DOHH2 (cell line): Measurements from ENCODE around the gene OLAH.

Experiments
- H3F3A ChIP-seq: fragments of 200-600 bp; sonication (generic), shearing (Covaris generic); 2 replicates; pipeline ENCODE4 v1.6.0; 2016; ENCODE audit warnings: antibody characterized with exemption, mild to moderate bottlenecking; ENCODE audit not compliant: control insufficient read depth, insufficient read depth
- H3K27ac ChIP-seq: fragments of 200-600 bp; sonication (generic); 2 replicates; pipeline ENCODE4 v1.5.1; 2014; ENCODE audit warnings: low read depth, mild to moderate bottlenecking, low read length, moderate library complexity
- H3K27me3 ChIP-seq: fragments of 200-600 bp; sonication (generic); 2 replicates; pipeline ENCODE4 v1.6.1; 2014; ENCODE audit warnings: mild to moderate bottlenecking, low read length, mixed read lengths; ENCODE audit not compliant: control insufficient read depth
- H3K36me3 ChIP-seq: fragments of 200-600 bp; sonication (generic); 2 replicates; pipeline ENCODE4 v1.6.1; 2014; ENCODE audit warnings: mild to moderate bottlenecking, low read length, moderate library complexity, mixed read lengths; ENCODE audit not compliant: control insufficient read depth
- H3K4me1 ChIP-seq: fragments of 200-600 bp; sonication (generic); 2 replicates; pipeline ENCODE4 v1.6.1; 2014; ENCODE audit warnings: mild to moderate bottlenecking, low read length, mixed read lengths; ENCODE audit not compliant: control insufficient read depth
- H3K4me2 ChIP-seq: fragments of 200-600 bp; sonication (generic); 2 replicates; pipeline ENCODE4 v1.6.0; 2014; ENCODE audit warnings: mild to moderate bottlenecking, low read length, moderate library complexity
- H3K4me3 ChIP-seq: fragments of 200-600 bp; sonication (generic); 2 replicates; pipeline ENCODE4 v1.5.1; 2014; ENCODE audit warnings: mild to moderate bottlenecking, low read length, mixed read lengths
- H3K79me2 ChIP-seq: fragments of 200-600 bp; sonication (generic); 2 replicates; pipeline ENCODE4 v1.6.1; 2014; ENCODE audit warnings: mild to moderate bottlenecking, low read length, mixed read lengths; ENCODE audit not compliant: control insufficient read depth
- H3K9me2 ChIP-seq: fragments of 200-600 bp; sonication (generic); replicated peaks from 2 replicates; pipeline ENCODE4 v1.6.1; 2014; ENCODE audit warnings: mild to moderate bottlenecking, low read length, mixed read lengths; ENCODE audit not compliant: control insufficient read depth
- H3K9me3 ChIP-seq: fragments of 200-600 bp; sonication (generic); 2 replicates; pipeline ENCODE4 v1.6.1; 2014; ENCODE audit warnings: antibody characterized with exemption, low read length, mixed read lengths; ENCODE audit not compliant: control insufficient read depth, insufficient read depth
- H4K20me1 ChIP-seq: fragments of 200-600 bp; sonication (generic); 2 replicates; pipeline ENCODE4 v1.6.0; 2014; ENCODE audit warnings: low read depth, mild to moderate bottlenecking, antibody characterized with exemption, low read length, moderate library complexity; ENCODE audit not compliant: control insufficient read depth, insufficient read depth
- CTCF ChIP-seq: fragments of 200-600 bp; sonication (generic); IDR thresholded peaks from one replicate; pipeline ENCODE4 v1.5.1; 2014; ENCODE audit warnings: antibody characterized with exemption, mild to moderate bottlenecking, low read depth, low read length; ENCODE audit not compliant: poor library complexity, severe bottlenecking
- EZH2phosphoT487 ChIP-seq: fragments of 200-600 bp; sonication (generic); IDR thresholded peaks from 2 replicates; pipeline ENCODE4 v1.6.1; 2017; ENCODE audit warnings: borderline replicate concordance, mild to moderate bottlenecking, antibody characterized with exemption, low read length, moderate library complexity, mixed read lengths

OLAH gene

GRCh38 chr10:15097011-15097812 lies 53.5 kb downstream of the OLAH start, which contains the start of gene RPP38:
RPP38 (plus strand) TSS chr10:15097355; CDS start chr10:15103315, 5,960 bp downstream.
- H3F3A ChIP-seq = peaks cover 6% of the 10 kb centered on the region; the same call in 1 of the 2 replicates
- TF ChIP-seq EZH2phosphoT487 (no peak), CTCF (no peak)
- peaks cover 43% of the 10 kb centered on the region for H3K36me3 ChIP-seq
- H4K20me1 ChIP-seq = peaks cover 5% of the 10 kb centered on the region; the same call in 1 of the 2 replicates
- H3K4me1 ChIP-seq = peaks cover 18% of the 10 kb centered on the region
- peak within 1 kb of the TSS; percentile 94 for H3K27ac ChIP-seq
- peaks cover 50% of the 10 kb centered on the region for H3K79me2 ChIP-seq
- H3K4me3 ChIP-seq = peak within 1 kb of the TSS; percentile 96
- H3K9me2 ChIP-seq = no peaks in the 10 kb centered on the region
- 0 out of 2 replicates have a peak, but pooled peaks cover 3% of the 10 kb centered on the region for H3K27me3 ChIP-seq
- no peaks in the 10 kb centered on the region for H3K9me3 ChIP-seq
- peak within 1 kb of the TSS; percentile 99 for H3K4me2 ChIP-seq

GRCh38 chr10:15099886-15100285 lies 56.1 kb downstream of the OLAH start:
- Histone ChIP-seq H3K4me2 (no peak overlapping the region), H3K27ac (no peak overlapping the region), H3K27me3 (0 out of 2 replicates have a peak, but pooled peaks cover 3% of the 10 kb centered on the region), H3K9me2 (no peaks in the 10 kb centered on the region), H3K36me3 (peaks cover 67% of the 10 kb centered on the region), H3K4me1 (peaks cover 18% of the 10 kb centered on the region), H3K79me2 (peaks cover 52% of the 10 kb centered on the region), H3K4me3 (no peak overlapping the region), H3K9me3 (no peaks in the 10 kb centered on the region), H3F3A (peaks cover 6% of the 10 kb centered on the region), H4K20me1 (peaks cover 5% of the 10 kb centered on the region; the same call in 1 of the 2 replicates)
- TF ChIP-seq CTCF (no peak), EZH2phosphoT487 (no peak)

GRCh38 chr10:15103513-15103912 lies 59.8 kb downstream of the OLAH start:
- Histone ChIP-seq H3K27ac (no peak overlapping the region), H3K9me2 (no peaks in the 10 kb centered on the region), H3K4me3 (no peak overlapping the region), H3K4me2 (no peak overlapping the region), H3F3A (peaks cover 8% of the 10 kb centered on the region; the same call in 1 of the 2 replicates), H3K4me1 (peaks cover 8% of the 10 kb centered on the region), H3K36me3 (peaks cover 78% of the 10 kb centered on the region), H3K27me3 (no peaks in the 10 kb centered on the region), H4K20me1 (peaks cover 5% of the 10 kb centered on the region; the same call in 1 of the 2 replicates), H3K9me3 (no peaks in the 10 kb centered on the region), H3K79me2 (peaks cover 38% of the 10 kb centered on the region)
- no peak for TF ChIP-seq EZH2phosphoT487
